HepG2 (cell line): ENCODE measurements around the gene SKI. TPM values are rescaled to one million over a fixed set of nuclear protein-coding genes. Genes with fewer than 3 reads are reported as not detected.

Experiments used
- ATAC-seq: fragments of 200-7000 bp; cut with Tn5 transposase; 3 replicates; pipeline ENCODE4 v1.9.1; 2020; ENCODE audit warnings: mild to moderate bottlenecking, moderate library complexity
- BruUV-seq: library from RNA; stranded (reverse); fragments of 400-500 nt; replicated peaks from 2 replicates; lab custom pipeline; 2021; lab: Mats Ljungman, UMichigan
- CTCF ChIA-PET: fragments of 300-600 bp; formaldehyde crosslinking; extraction: SDS; loops from one replicate; lab custom pipeline; 2021; ENCODE audit warnings: low total read pairs, inconsistent platforms, low intra/inter-chr PET ratio; lab: Yijun Ruan, JAX
- POLR2A ChIA-PET: fragments of 350-600 bp; sonication (Branson Sonifier 250); formaldehyde crosslinking; loops from one replicate; lab custom pipeline; 2020; ENCODE audit warnings: antibody characterized with exemption, inconsistent platforms; lab: Yijun Ruan, JAX
- DNase-seq: peaks from one replicate; pipeline ENCODE4 v3.0.0-alpha.2; 2015; ENCODE audit warnings: low spot score
- FAIRE-seq: peaks from 3 replicates; lab custom pipeline; 2011; peaks lifted over from hg19 to GRCh38; lab: Jason Lieb, UNC
- H2AFZ ChIP-seq: one replicate; pipeline ENCODE4 v1.6.1; 2011; ENCODE audit warnings: low read length, inconsistent platforms
- H3K27ac ChIP-seq: fragments of 300-600 bp; 3 replicates; pipeline ENCODE4 v1.8.0; 2011; ENCODE audit warnings: mixed run types, mild to moderate bottlenecking, mixed read lengths, low read length, inconsistent platforms; ENCODE audit not compliant: insufficient read depth; ENCODE audit errors: extremely low read length
- H3K27me3 ChIP-seq, 2 experiments: fragments of 200-600 bp in 1 of 2; 2 replicates in 1 of 2; 3 replicates in 1 of 2; pipeline versions ENCODE4 v1.6.0 to v1.8.0; 2011; ENCODE audit warnings: low read length in 2 of 2, mild to moderate bottlenecking in 2 of 2, moderate library complexity in 2 of 2, inconsistent platforms in 1 of 2; ENCODE audit not compliant: insufficient read depth in 2 of 2, control insufficient read depth in 1 of 2
- H3K36me3 ChIP-seq, 2 experiments: fragments of 200-600 bp in 1 of 2; replicated peaks in 1 of 2; 2 replicates in 1 of 2; 3 replicates in 1 of 2; pipeline versions ENCODE4 v1.5.1 to v1.8.0; 2011; ENCODE audit warnings: low read length in 2 of 2, inconsistent platforms in 1 of 2; ENCODE audit not compliant: insufficient read depth in 2 of 2, control insufficient read depth in 1 of 2
- H3K4me1 ChIP-seq: 2 replicates; pipeline ENCODE4 v1.5.1; 2012; ENCODE audit warnings: low read length, inconsistent platforms; ENCODE audit not compliant: insufficient read depth
- H3K4me2 ChIP-seq: 2 replicates; pipeline ENCODE4 v1.6.0; 2011; ENCODE audit warnings: low read depth, low read length, inconsistent platforms
- H3K4me3 ChIP-seq, 3 experiments: fragments of 200-600 bp in 1 of 3; sonication (generic), shearing (Covaris generic) in 1 of 3; replicated peaks in 1 of 3; 2 replicates each; pipeline ENCODE4 v1.5.1; 2011 to 2016; ENCODE audit warnings: low read length in 3 of 3, inconsistent platforms in 2 of 3, low read depth in 2 of 3, mild to moderate bottlenecking in 2 of 3, control low read depth in 1 of 3, mixed read lengths in 1 of 3; ENCODE audit not compliant: insufficient read depth in 1 of 3
- H3K79me2 ChIP-seq: one replicate; pipeline ENCODE4 v1.6.1; 2011; ENCODE audit warnings: low read length, inconsistent platforms; ENCODE audit not compliant: insufficient read depth
- H3K9ac ChIP-seq: 2 replicates; pipeline ENCODE4 v1.6.0; 2011; ENCODE audit warnings: mild to moderate bottlenecking, low read depth, low read length, inconsistent platforms; ENCODE audit not compliant: insufficient read depth
- H3K9me3 ChIP-seq: 2 replicates; pipeline ENCODE4 v1.5.1; 2012; ENCODE audit warnings: mild to moderate bottlenecking, low read length
- H4K20me1 ChIP-seq: 2 replicates; pipeline ENCODE4 v1.6.0; 2011; ENCODE audit warnings: inconsistent platforms, mild to moderate bottlenecking, low read length, moderate library complexity; ENCODE audit not compliant: insufficient read depth
- ATF6 ChIP-seq: sonication (generic); formaldehyde crosslinking; conservative IDR thresholded peaks from 2 replicates; pipeline ENCODE4 v1.4.0; 2020; ENCODE audit warnings: missing genetic modification reagents
- EZH2 ChIP-seq: conservative IDR thresholded peaks from 2 replicates; pipeline ENCODE4 v1.6.1; 2012; ENCODE audit warnings: mild to moderate bottlenecking, low read depth, low read length, moderate library complexity
- KDM4B ChIP-seq: sonication (generic); formaldehyde crosslinking; IDR thresholded peaks from 2 replicates; pipeline ENCODE4 v1.4.0; 2020; ENCODE audit warnings: missing genetic modification reagents
- KLF9 ChIP-seq: IDR thresholded peaks from 2 replicates; pipeline ENCODE4 v1.6.1; 2016; ENCODE audit warnings: low read depth
- LBX2 ChIP-seq: sonication (generic); formaldehyde crosslinking; IDR thresholded peaks from 2 replicates; pipeline ENCODE4 v1.5.0; 2020; ENCODE audit warnings: missing genetic modification reagents, mild to moderate bottlenecking, borderline replicate concordance
- LCORL ChIP-seq, 2 experiments: fragments of 450-650 bp in 1 of 2; sonication (generic) in 1 of 2; formaldehyde crosslinking in 1 of 2; IDR thresholded peaks; 2 replicates each; pipeline versions ENCODE4 v1.5.0 to v1.6.1; 2017 to 2020; ENCODE audit warnings: antibody characterized with exemption in 1 of 2, missing genetic modification reagents in 1 of 2
- MTA1 ChIP-seq: sonication (generic); formaldehyde crosslinking; IDR thresholded peaks from 2 replicates; pipeline ENCODE4 v1.4.0; 2020; ENCODE audit warnings: missing genetic modification reagents, mild to moderate bottlenecking, borderline replicate concordance
- NCOA2 ChIP-seq: sonication (generic); formaldehyde crosslinking; IDR thresholded peaks from 2 replicates; pipeline ENCODE4 v1.8.0; 2022; ENCODE audit warnings: inconsistent platforms
- ZBTB7B ChIP-seq: sonication (generic); formaldehyde crosslinking; IDR thresholded peaks from 2 replicates; pipeline ENCODE4 v1.4.0; 2020; ENCODE audit warnings: missing genetic modification reagents
- ZC3H13 ChIP-seq: sonication (generic); formaldehyde crosslinking; IDR thresholded peaks from 2 replicates; pipeline ENCODE4 v1.8.1; 2023; ENCODE audit warnings: mild to moderate bottlenecking, missing genetic modification reagents, moderate library complexity
- ZC3H4 ChIP-seq: sonication (generic); formaldehyde crosslinking; IDR thresholded peaks from 2 replicates; pipeline ENCODE4 v1.4.0; 2020; ENCODE audit warnings: missing genetic modification reagents, borderline replicate concordance
- WGBS: methylation state at CpG from one replicate; pipeline ENCODE4 v1.1.6; 2017; ENCODE audit warnings: low lambda C conversion rate; 5-methylcytosine and 5-hydroxymethylcytosine counted together
- in situ Hi-C: cut with HindIII; loops from 2 replicates; pipeline ENCODE4 v1.10.0; 2017; ENCODE audit warnings: low pct_unique_long_range_greater_than_20kb; ENCODE audit not compliant: extremely low pct_ligation_motif_present
- intact Hi-C: fragments of 100-400 bp; cut with micrococcal nuclease; formaldehyde crosslinking; loops from one replicate; pipeline ENCODE4 v1.10.0; 2022; ENCODE audit not compliant: unreplicated experiment
- polyA plus RNA-seq, 8 experiments: library from polyadenylated mRNA; depleted of rRNA in 3 of 8; stranded (reverse) in 7 of 8; unstranded in 1 of 8; fragments of >200 nt; fragmentation: Illumina TruSeq in 4 of 8; extraction: Trizol in 4 of 8; gene quantifications; 2 replicates each; pipeline versions ENCODE4 v1.2.1 to v1.2.3, GENCODE V29; 2011 to 2016; ENCODE audit warnings: low read depth in 4 of 8, missing spikeins in 1 of 8, mixed read lengths in 1 of 8; ENCODE audit not compliant: insufficient read depth in 1 of 8
- total RNA-seq, 5 experiments: library from RNA; depleted of rRNA; stranded (reverse); fragments of >200 nt; fragmentation: Illumina TruSeq; extraction: Trizol; gene quantifications; 2 replicates each; pipeline ENCODE4 v1.2.3, GENCODE V29; 2016; ENCODE audit warnings: low read depth in 1 of 5
- TF ChIP-seq, protein P1 (sequence below): sonication (generic); formaldehyde crosslinking; IDR thresholded peaks from 2 replicates; pipeline ENCODE4 v1.5.0; 2020; ENCODE audit warnings: missing genetic modification reagents, mild to moderate bottlenecking, borderline replicate concordance

The SKI gene
- total and polyA plus RNA-seq, 2 of the 13 experiments (the other 11 are each of a cell fraction or from before 2014, with no cell fraction given) = 4.7 to 6.9 TPM

- Histone ChIP-seq H3K4me1 (peaks cover 21% of the 10 kb centered on the region), H3K9ac (no peak overlapping the region), H3K36me3 (no peaks in the 10 kb centered on the region), H3K9me3 (no peaks in the 10 kb centered on the region), H3K27me3 (peaks cover 12 to 88% of the 10 kb centered on the region in 2 experiments), H3K27ac (no peak overlapping the region), H3K4me3 (no peak overlapping the region), H3K79me2 (no peaks in the 10 kb centered on the region), H2AFZ (no peak overlapping the region), H3K4me2 (no peak overlapping the region), H4K20me1 (no peaks in the 10 kb centered on the region)
- no TSS peak for BruUV-seq
- POLR2A ChIA-PET = no interaction called here
- ATAC-seq (no peak), FAIRE-seq (no peak), DNase-seq (no peak)
- intact Hi-C loops = no loop called here
- in situ Hi-C loops = no loop called here
- 39% methylated on average over 10 of the region's 24 CpGs for WGBS
- no peak for TF ChIP-seq NCOA2 (CRISPR knock-in tag)
- TF ChIP-seq ATF6 (CRISPR knock-in tag) = no peak
- TF ChIP-seq EZH2 = no peak
- TF ChIP-seq KLF9 = no peak
- no peak for TF ChIP-seq ZBTB7B
- CTCF ChIA-PET = no interaction called here
Observed at GRCh38 chr1:2328676-2329455, 100.7 kb downstream of the SKI start.

GRCh38 chr1:2330035-2330434 lies 101.9 kb downstream of the SKI start:
- Histone ChIP-seq H3K27me3 (peaks cover 12 to 89% of the 10 kb centered on the region in 2 experiments), H3K9me3 (no peaks in the 10 kb centered on the region), H3K4me3 (no peak overlapping the region), H3K27ac (no peak overlapping the region), H2AFZ (no peak overlapping the region), H4K20me1 (no peaks in the 10 kb centered on the region), H3K36me3 (no peaks in the 10 kb centered on the region), H3K79me2 (no peaks in the 10 kb centered on the region), H3K4me1 (peaks cover 21% of the 10 kb centered on the region), H3K4me2 (no peak overlapping the region), H3K9ac (no peak overlapping the region)
- ChIA-PET POLR2A (no interaction called here), CTCF (no interaction called here)
- peak; percentile 6; the same call in 1 of the 3 replicates for ATAC-seq
- 13% methylated on average over 4 of the region's 12 CpGs for WGBS
- no peak for DNase-seq
- FAIRE-seq = no peak
- intact Hi-C loops = no loop called here
- in situ Hi-C loops = no loop called here
- no TSS peak for BruUV-seq
- TF ChIP-seq ZC3H13 (CRISPR knock-in tag) (no peak), MTA1 (CRISPR knock-in tag) (no peak), LBX2 (CRISPR knock-in tag) (no peak), KDM4B (no peak), LCORL (IDR thresholded peaks at IDR 0.05) (no peak), LCORL (CRISPR knock-in tag; IDR thresholded peaks at IDR 0.05) (no peak), ZC3H4 (CRISPR knock-in tag) (no peak)
- TF ChIP-seq, protein P1, sequence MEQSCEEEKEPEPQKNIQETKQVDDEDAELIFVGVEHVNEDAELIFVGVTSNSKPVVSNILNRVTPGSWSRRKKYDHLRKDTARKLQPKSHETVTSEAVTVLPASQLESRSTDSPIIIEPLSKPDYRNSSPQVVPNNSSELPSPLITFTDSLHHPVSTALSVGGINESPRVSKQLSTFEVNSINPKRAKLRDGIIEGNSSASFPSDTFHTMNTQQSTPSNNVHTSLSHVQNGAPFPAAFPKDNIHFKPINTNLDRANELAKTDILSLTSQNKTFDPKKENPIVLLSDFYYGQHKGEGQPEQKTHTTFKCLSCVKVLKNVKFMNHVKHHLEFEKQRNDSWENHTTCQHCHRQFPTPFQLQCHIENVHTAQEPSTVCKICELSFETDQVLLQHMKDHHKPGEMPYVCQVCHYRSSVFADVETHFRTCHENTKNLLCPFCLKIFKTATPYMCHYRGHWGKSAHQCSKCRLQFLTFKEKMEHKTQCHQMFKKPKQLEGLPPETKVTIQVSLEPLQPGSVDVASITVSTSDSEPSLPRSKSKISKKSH (CRISPR knock-in tag) = no peak
